Stimulated activated CD8-positive, alpha-beta memory T cell treated with anti-CD3 and anti-CD28 coated beads, Interleukin-4, amount 100 ng/mL, for 48 hours (primary cell): Measurements from ENCODE around the gene B9D2.

Experiments
- DNase-seq: peaks from one replicate; pipeline ENCODE4 v3.0.0-alpha.2; 2020

The B9D2 gene

DNA sequence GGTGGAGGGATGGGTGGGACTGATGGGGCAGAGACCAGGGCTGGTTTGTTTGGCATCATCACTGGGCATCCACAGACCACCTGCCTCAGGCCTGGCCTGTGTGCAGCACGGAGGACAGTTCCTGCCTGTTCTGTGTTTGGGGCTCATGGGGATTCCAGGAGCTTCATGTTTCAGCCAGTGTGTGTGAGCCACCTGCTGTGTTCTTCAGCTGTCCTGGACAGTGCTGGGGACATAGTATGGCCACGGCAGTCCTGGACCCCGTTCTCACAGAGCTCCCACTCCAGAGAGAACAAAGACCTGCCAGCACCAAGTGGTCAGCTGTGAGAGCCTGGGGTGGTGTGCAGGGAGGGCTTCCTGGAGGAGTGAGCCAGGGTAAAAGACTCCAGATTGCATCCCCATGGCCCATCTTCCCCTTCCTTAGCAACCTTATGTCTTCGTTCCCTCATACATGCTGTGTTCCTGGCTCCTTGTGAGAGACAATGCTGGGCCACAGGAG, 55.9 kb downstream of the B9D2 start:
- no peak for DNase-seq

DNA sequence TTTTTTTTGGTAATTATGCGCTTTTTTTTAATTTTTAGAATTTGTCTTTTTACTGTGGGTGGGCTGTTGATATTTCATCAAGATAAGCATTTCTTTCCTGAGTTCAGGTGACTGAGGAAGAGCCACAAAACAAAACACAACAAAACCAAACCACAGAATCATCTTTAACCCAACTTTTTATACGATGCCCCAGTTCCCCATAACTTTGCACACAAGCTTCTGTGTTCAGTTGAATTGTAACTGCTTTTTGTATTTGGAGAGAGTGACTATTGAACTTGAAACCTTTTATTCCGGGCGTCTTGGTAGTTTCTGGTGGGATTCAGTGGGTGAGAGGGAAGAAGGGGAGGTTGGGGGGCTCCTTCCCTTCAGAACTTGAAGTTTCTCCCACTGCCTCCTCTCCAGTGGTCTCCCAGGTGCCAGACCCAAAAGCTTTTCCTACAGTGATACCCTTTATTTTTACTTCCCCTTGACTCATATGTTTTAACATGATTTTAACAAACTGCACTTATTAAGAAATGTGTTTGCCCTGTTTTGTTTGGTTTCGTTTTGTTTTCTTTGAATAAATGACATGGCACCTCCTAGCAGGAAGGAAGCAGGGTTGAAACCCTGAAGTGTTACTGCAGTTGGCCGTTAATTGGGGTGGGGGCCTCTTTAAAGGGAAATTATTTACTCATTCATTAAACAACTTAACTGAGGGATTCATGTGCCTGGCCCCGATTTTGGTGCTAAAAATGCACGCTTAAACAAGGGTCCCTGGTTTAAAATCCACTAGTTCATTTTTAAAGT, 56.7 kb downstream of the B9D2 start:
- no peak for DNase-seq

GRCh38 chr19:41305927-41306793, 57.8 kb downstream of the B9D2 start:
- no peak for DNase-seq

- no peak for DNase-seq
These were observed 59.1 kb downstream of the B9D2 start for GRCh38 chr19:41304706-41305483.
